KOPT-K1 (cell line): ENCODE results near the gene QKI.
"Not testable (repeated sequence)": the region's sequence is repeated elsewhere in the genome, so short reads cannot be mapped to it uniquely, and the experiment has no call there.

Source experiments
- H3K27ac ChIP-seq: fragments of 200-600 bp; sonication (generic); 2 replicates; pipeline ENCODE4 v1.5.1; 2016; ENCODE audit warnings: antibody characterized with exemption, mild to moderate bottlenecking, low read depth, low read length; ENCODE audit not compliant: poor library complexity, severe bottlenecking
- H3K36me3 ChIP-seq: fragments of 200-600 bp; sonication (generic); 2 replicates; pipeline ENCODE4 v1.5.1; 2017; ENCODE audit warnings: antibody characterized with exemption, mild to moderate bottlenecking, low read length, moderate library complexity; ENCODE audit not compliant: insufficient read depth
- H3K9me3 ChIP-seq: fragments of 200-600 bp; sonication (generic); 2 replicates; pipeline ENCODE4 v1.5.1; 2017; ENCODE audit warnings: antibody characterized with exemption, low read length, mild to moderate bottlenecking; ENCODE audit not compliant: insufficient read depth, poor library complexity, severe bottlenecking

The QKI gene

GRCh38 chr6:163435023-163435422 is 20.5 kb downstream of the QKI start:
- Histone ChIP-seq H3K9me3 (no peaks in the 10 kb centered on the region), H3K36me3 (no peaks in the 10 kb centered on the region)

DNA sequence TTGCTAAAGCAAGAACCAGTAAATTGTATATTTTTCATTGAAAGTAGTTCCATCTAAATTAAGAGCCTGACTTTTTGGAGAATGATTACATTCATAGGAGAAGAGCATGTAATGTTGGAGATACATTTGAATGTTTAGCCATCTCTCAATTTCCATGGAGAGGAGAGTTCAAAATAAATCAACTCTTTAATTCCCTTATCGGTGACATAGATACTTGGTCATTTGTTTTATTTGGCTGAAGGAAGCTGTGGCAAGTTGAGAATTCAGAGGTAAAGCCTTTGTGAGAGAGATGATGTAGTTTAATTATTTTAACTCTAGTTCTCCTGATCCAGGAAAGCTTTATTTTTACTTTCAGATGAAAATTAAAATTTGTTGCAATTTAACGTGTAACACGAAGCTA is 22.3 kb downstream of the QKI start:
- H3K36me3 ChIP-seq: no peaks in the 10 kb centered on the region
- no peaks in the 10 kb centered on the region for H3K9me3 ChIP-seq
- no peak overlapping the region for H3K27ac ChIP-seq

More at GRCh38 chr6:163435023-163435422, 20.5 kb downstream of the QKI start:
- H3K27ac ChIP-seq: no peak overlapping the region

- H3K36me3 ChIP-seq: no peaks in the 10 kb centered on the region
- no peak overlapping the region for H3K27ac ChIP-seq
- H3K9me3 ChIP-seq: no peaks in the 10 kb centered on the region
These were observed 22.9 kb downstream of the QKI start for GRCh38 chr6:163437466-163437865.

GRCh38 chr6:163438298-163438939 is 23.9 kb downstream of the QKI start:
- no peaks in the 10 kb centered on the region for H3K36me3 ChIP-seq
- H3K27ac ChIP-seq: no peak overlapping the region
- no peaks in the 10 kb centered on the region for H3K9me3 ChIP-seq

- H3K36me3 ChIP-seq: no peaks in the 10 kb centered on the region
- H3K27ac ChIP-seq: no peak overlapping the region
- no peaks in the 10 kb centered on the region for H3K9me3 ChIP-seq
These were observed 24.4 kb downstream of the QKI start for GRCh38 chr6:163438940-163439335.

DNA sequence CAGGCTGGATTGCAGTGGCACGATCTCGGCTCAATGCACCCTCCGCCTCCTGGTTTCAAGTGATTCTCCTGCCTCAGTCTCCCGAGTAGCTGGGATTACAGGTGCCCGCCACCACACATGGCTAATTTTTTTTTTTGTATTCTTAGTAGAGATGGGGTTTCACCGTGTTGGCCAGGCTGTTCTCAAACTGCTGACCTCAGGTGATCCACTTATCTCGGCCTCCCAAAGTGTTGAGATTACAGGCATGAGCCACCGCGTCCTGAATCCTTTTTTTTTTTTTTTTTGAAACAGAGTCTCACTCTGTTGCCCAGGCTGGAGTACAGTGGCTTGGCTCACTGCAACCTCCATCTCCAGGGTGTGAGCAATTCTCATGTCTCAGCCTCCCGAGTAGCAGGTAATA is 24.9 kb downstream of the QKI start:
- H3K36me3 ChIP-seq, H3K9me3 ChIP-seq, H3K27ac ChIP-seq: not testable (repeated sequence)

- H3K9me3 ChIP-seq: no peaks in the 10 kb centered on the region
These were observed 25.5 kb downstream of the QKI start for GRCh38 chr6:163439997-163440396.

DNA sequence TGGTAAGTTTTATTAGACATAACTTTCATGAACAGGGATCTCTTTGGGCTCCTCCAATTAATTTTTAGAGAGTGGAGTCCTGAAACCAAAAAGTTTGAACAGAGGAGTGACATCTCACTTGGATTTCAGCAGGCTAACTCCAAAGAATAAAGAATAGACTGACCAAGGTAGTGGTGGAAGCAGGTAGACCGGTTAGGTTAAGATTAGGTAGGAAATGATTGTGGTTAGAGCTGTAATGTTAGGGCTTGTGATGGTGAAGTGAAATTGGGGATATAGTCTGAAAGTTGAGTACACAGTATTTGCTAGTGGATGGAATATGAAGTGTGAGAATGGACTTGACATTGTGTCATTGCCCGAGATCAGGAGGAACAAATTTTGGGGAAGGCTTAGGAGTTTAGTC is 27.8 kb downstream of the QKI start:
- no peaks in the 10 kb centered on the region for H3K9me3 ChIP-seq
- no peak overlapping the region for H3K27ac ChIP-seq
- no peaks in the 10 kb centered on the region for H3K36me3 ChIP-seq

More at GRCh38 chr6:163439997-163440396, 25.5 kb downstream of the QKI start:
- H3K36me3 ChIP-seq: no peaks in the 10 kb centered on the region
- no peak overlapping the region for H3K27ac ChIP-seq

DNA sequence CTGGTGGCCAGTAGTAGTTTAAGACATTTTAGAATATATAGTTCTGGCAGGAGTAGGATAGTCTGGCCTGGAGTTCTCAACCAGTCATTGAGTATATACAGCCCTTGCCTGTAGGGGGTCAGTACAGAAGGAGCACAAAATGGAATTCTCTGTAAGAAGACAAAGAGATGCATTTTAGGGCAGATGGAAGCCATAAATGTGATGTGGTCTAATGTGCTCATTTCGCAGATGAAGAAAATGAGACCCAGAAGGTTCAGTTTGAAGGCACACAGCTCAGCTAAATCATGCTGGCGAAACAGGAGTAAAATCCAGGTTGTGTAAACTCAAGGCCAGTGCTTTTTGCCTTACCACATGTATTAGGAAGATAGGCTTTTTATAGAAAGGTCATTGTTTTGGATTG is 29.6 kb downstream of the QKI start:
- Histone ChIP-seq H3K9me3 (no peaks in the 10 kb centered on the region), H3K27ac (no peak overlapping the region), H3K36me3 (no peaks in the 10 kb centered on the region)

- Histone ChIP-seq H3K27ac (no peak overlapping the region), H3K36me3 (no peaks in the 10 kb centered on the region), H3K9me3 (no peaks in the 10 kb centered on the region)
These were observed 32.0 kb downstream of the QKI start for GRCh38 chr6:163446549-163446948.

DNA sequence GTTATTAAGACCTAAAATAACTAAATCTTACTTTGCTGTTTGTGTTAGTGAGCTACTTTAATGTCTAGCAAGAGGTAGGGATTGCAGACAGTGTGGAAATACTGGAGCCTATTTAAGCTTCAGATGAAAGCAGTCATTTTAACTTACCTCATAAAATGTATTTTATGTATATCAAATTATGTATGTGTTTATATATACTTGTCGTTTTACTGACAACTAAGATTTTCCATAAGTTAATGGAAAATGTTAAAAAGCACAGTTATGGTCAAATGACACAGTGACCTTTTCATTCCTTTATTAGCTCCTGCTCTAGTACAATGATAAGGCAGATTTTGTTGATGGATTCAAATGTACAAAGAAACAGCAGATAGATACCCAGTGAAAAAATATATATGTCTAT is 34.6 kb downstream of the QKI start:
- Histone ChIP-seq H3K9me3 (no peaks in the 10 kb centered on the region), H3K27ac (no peak overlapping the region), H3K36me3 (no peaks in the 10 kb centered on the region)

GRCh38 chr6:163454425-163454824 is 39.9 kb downstream of the QKI start:
- no peak overlapping the region for H3K27ac ChIP-seq
- H3K9me3 ChIP-seq: no peaks in the 10 kb centered on the region
- H3K36me3 ChIP-seq: no peaks in the 10 kb centered on the region; the same call in 1 of the 2 replicates

DNA sequence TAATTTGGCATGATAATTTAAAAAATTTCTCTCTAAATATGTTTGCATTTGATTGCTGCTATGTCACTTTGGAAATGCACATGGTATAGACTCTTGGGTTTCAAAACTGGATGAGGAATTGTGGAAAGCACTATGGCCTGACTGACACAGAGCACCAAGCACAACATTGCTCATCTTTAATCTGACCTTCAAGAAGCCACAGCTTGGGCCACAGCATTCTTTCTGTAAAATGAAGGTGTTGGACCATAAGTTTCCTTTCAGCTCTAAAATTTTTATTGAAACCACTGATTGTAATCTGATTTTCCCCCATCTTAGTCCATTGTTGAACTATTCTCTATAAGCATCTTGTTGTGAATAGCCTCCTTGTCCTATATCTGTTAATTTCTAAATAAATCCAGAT is 41.0 kb downstream of the QKI start:
- H3K27ac ChIP-seq: no peak overlapping the region
- no peaks in the 10 kb centered on the region for H3K9me3 ChIP-seq
- no peaks in the 10 kb centered on the region; the same call in 1 of the 2 replicates for H3K36me3 ChIP-seq

DNA sequence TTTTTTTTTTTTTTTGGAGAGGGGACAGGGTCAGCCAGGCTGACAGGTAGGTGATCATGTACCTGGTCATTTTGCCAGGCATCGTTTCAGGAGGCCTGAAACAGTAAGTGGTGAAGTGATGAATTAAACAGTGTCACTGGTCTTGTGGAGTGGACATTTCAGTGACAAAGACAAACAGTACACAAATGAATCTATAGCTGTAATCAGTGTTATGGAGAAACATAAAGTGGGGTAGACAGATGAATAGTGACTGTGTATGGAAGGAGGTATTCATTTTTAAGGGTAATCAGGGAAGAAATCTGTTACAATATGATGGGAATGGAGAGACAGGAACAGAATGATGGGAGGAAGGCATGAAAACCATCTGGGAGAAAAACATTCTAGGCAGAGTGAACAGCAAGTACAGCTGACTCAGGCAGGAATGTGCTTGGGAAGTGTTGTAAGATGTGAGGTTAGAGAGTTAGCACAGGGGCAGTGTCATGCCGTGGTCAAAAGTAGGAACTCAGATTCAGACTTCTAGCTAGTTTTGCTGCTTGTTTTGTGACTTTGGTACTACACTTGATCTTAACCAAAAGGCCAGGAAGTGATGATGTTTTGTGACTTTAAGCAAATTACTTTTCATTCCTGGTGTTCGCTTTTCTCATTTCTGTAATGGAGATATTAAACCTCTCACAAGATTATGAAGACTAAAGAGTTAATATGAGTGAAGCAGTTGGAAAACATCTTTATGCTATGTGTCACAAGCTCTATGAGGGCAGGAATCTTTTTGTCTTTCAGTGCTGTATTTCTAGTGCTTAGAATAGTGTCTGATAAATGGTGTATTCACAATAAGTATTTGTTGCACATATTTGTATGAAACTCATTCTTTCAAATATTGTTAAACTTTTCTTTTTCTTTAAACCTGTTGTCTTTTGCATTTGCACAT is 43.4 kb downstream of the QKI start:
- H3K36me3 ChIP-seq: no peaks in the 10 kb centered on the region; the same call in 1 of the 2 replicates
- no peak overlapping the region for H3K27ac ChIP-seq
- H3K9me3 ChIP-seq: no peaks in the 10 kb centered on the region

DNA sequence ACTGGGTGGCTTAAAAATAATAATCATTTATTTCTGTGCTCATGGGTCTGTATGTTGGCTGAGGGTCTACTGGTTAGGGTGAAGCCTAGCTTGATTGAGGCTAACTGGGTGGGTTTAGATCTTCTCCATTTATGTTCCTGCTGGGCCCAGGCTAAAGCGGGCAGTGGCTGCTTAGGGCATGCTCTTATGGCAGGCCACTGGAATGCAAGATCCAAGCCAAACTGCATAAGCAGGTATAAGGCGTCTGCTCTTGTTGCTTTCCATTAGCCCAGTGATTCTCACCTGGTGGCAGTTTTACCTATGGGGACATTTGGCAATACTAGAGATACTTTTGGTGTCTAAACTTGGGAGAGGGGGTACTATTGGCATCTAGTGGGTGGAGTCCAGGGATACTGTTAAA is 44.5 kb downstream of the QKI start:
- H3K27ac ChIP-seq: peak overlapping the region; percentile 84
- H3K9me3 ChIP-seq: no peaks in the 10 kb centered on the region
- H3K36me3 ChIP-seq: no peaks in the 10 kb centered on the region; the same call in 1 of the 2 replicates
